Calu3 (cell line): ENCODE measurements around the gene ZC3H12D. TPM values are rescaled to one million over a fixed set of nuclear protein-coding genes. Genes with fewer than 3 reads are reported as not detected.

Experiments
- BruUV-seq: library from RNA; stranded (reverse); fragments of 400-500 nt; replicated peaks from 2 replicates; lab custom pipeline; 2021; lab: Mats Ljungman, UMichigan
- CTCF ChIA-PET: fragments of 300-600 bp; sonication (Branson Sonifier 250); formaldehyde crosslinking; loops from one replicate; lab custom pipeline; 2022; ENCODE audit warnings: antibody characterized with exemption; lab: Charles Lee
- DNase-seq: peaks from one replicate; pipeline ENCODE4 v3.0.0; 2022
- H3K27ac Mint-ChIP-seq: one replicate; pipeline ENCODE4 v1.8.0; 2022; ENCODE audit warnings: mixed read lengths; ENCODE audit not compliant: unreplicated experiment
- H3K27me3 Mint-ChIP-seq: one replicate; pipeline ENCODE4 v1.8.0; 2022; ENCODE audit warnings: mixed read lengths; ENCODE audit not compliant: unreplicated experiment
- H3K36me3 Mint-ChIP-seq: one replicate; pipeline ENCODE4 v1.8.0; 2022; ENCODE audit warnings: mild to moderate bottlenecking, moderate library complexity, mixed read lengths; ENCODE audit not compliant: insufficient read depth, unreplicated experiment
- H3K4me1 Mint-ChIP-seq: one replicate; pipeline ENCODE4 v1.8.0; 2022; ENCODE audit warnings: mild to moderate bottlenecking, low read depth, mixed read lengths; ENCODE audit not compliant: unreplicated experiment
- H3K4me3 Mint-ChIP-seq: one replicate; pipeline ENCODE4 v1.8.0; 2022; ENCODE audit warnings: mild to moderate bottlenecking, low read depth, moderate library complexity, mixed read lengths; ENCODE audit not compliant: unreplicated experiment
- H3K9me3 Mint-ChIP-seq: one replicate; pipeline ENCODE4 v1.8.0; 2022; ENCODE audit warnings: low read depth, mixed read lengths; ENCODE audit not compliant: unreplicated experiment
- CTCF ChIP-seq: fragments of 200-600 bp; IDR thresholded peaks from one replicate; pipeline ENCODE4 v1.8.0; 2022; ENCODE audit warnings: antibody characterized with exemption; ENCODE audit not compliant: unreplicated experiment
- intact Hi-C: fragments of 100-400 bp; cut with micrococcal nuclease; formaldehyde crosslinking; loops from one replicate; pipeline ENCODE4 v1.10.0; 2022; ENCODE audit not compliant: unreplicated experiment
- total RNA-seq: library from RNA; stranded (reverse); gene quantifications from 2 replicates; pipeline ENCODE4 v1.2.3, GENCODE V29; 2022

ZC3H12D gene
- total RNA-seq, 1 experiment from 2014 or later, result 0.05 TPM

- H3K36me3 Mint-ChIP-seq, result peaks cover 4% of the 10 kb centered on the region
- CTCF ChIA-PET, result interaction anchor here (0.6 kb wide), 1 partner anchor 12 kb away, joined by 3 read pairs; no protein-coding TSS in a partner anchor
- no peaks in the 10 kb centered on the region for H3K9me3 Mint-ChIP-seq
- DNase-seq, result no peak
- no TSS peak for BruUV-seq
- H3K4me1 Mint-ChIP-seq, result no peaks in the 10 kb centered on the region
- intact Hi-C loops, result no loop called here
- H3K4me3 Mint-ChIP-seq, result no peak overlapping the region
- no peaks in the 10 kb centered on the region for H3K27me3 Mint-ChIP-seq
- H3K27ac Mint-ChIP-seq, result no peak overlapping the region
- TF ChIP-seq CTCF, result no peak
Measured at GRCh38 chr6:149452037-149452939, 32.5 kb downstream of the ZC3H12D start.

- H3K36me3 Mint-ChIP-seq, result peaks cover 4% of the 10 kb centered on the region
- no peaks in the 10 kb centered on the region for H3K9me3 Mint-ChIP-seq
- no peaks in the 10 kb centered on the region for H3K27me3 Mint-ChIP-seq
- CTCF ChIA-PET, result no interaction called here
- no peak for TF ChIP-seq CTCF
- H3K27ac Mint-ChIP-seq, result no peak overlapping the region
- no TSS peak for BruUV-seq
- peak; percentile 15 for DNase-seq
- H3K4me1 Mint-ChIP-seq, result no peaks in the 10 kb centered on the region
- intact Hi-C loops, result no loop called here
- peak overlapping the region; percentile 71 for H3K4me3 Mint-ChIP-seq
Measured at GRCh38 chr6:149451376-149452036, 33.3 kb downstream of the ZC3H12D start.

- CTCF ChIA-PET, result no interaction called here
- Mint-ChIP-seq H3K36me3 (peaks cover 4% of the 10 kb centered on the region), H3K27me3 (no peaks in the 10 kb centered on the region), H3K27ac (no peak overlapping the region), H3K4me3 (peak overlapping the region; percentile 71), H3K4me1 (no peaks in the 10 kb centered on the region), H3K9me3 (no peaks in the 10 kb centered on the region)
- intact Hi-C loops, result no loop called here
- no peak for TF ChIP-seq CTCF
- peak; percentile 22 for DNase-seq
- no TSS peak for BruUV-seq
Measured at GRCh38 chr6:149450679-149451375, 34.0 kb downstream of the ZC3H12D start.

- intact Hi-C loops, result no loop called here
Measured at GRCh38 chr6:149449831-149450678, 34.8 kb downstream of the ZC3H12D start.

More at GRCh38 chr6:149449831-149450678, 34.8 kb downstream of the ZC3H12D start:
- no TSS peak for BruUV-seq
- no peak for DNase-seq
- Mint-ChIP-seq H3K4me1 (no peaks in the 10 kb centered on the region), H3K36me3 (peaks cover 4% of the 10 kb centered on the region), H3K9me3 (no peaks in the 10 kb centered on the region), H3K4me3 (peak overlapping the region; percentile 71), H3K27me3 (no peaks in the 10 kb centered on the region), H3K27ac (no peak overlapping the region)
- TF ChIP-seq CTCF, result no peak
- CTCF ChIA-PET, result no interaction called here
